Measurements from ENCODE around the gene PRR35. TPM values are rescaled to one million over a fixed set of nuclear protein-coding genes. Genes with fewer than 3 reads are reported as not detected.
A peak's percentile ranks its signal among the peaks of the same experiment; 100 is the strongest.

PRR35 gene
- total and polyA plus RNA-seq, 4 donors: not detected

DNA sequence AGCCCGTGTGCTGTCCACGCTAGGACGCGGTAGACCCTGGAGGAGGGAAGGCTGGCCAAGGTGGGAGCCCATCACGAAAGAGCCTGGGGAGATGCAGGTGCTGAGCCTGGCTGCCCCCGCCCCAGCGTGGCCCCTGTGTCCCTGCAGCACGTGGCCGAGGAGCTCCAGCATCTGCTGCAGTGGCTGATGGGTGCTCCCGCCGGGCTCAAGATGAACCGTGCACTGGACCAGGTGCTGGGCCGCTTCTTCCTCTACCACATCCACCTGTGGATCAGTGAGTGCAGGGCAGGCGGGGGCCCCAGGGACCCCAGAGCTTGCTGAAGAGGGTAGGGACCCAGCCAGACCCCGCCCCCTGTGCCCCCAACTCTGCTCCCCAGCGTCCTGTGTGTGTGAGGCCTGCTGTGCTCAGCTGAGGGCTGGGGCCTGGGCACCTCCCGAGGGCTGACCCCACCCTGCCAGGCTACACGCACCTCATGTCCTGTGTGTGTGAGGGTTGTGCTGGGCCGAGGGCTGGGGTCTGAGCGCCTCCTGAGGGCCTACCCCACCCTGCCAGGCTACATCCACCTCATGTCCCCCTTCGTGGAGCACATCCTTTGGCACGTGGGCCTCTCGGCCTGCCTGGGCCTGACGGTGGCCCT, 18.2 kb downstream of the PRR35 start:
- no peaks in the 10 kb centered on the region for H3K9me3 ChIP-seq (ENCODE audit: control insufficient read depth in 4 of 4, low read length in 3 of 4)
- no peak for TF ChIP-seq GABPA (IDR thresholded peaks at IDR 0.05 in 1 of 2, conservative IDR thresholded peaks at IDR 0.05 in 1 of 2)
- TF ChIP-seq JUND (IDR thresholded peaks at IDR 0.05): no peak
- TF ChIP-seq HNF4A (conservative IDR thresholded peaks at IDR 0.05): no peak
- no peak for TF ChIP-seq ZBTB33 (IDR thresholded peaks at IDR 0.05)
- TF ChIP-seq ATF3 (IDR thresholded peaks at IDR 0.05): no peak
- TF ChIP-seq RXRA (IDR thresholded peaks at IDR 0.05): no peak
- TF ChIP-seq MAX (IDR thresholded peaks at IDR 0.05): no peak
- no peak for DNase-seq (ENCODE audit: low spot score)
- no peak overlapping the region for H3K4me3 ChIP-seq (ENCODE audit: low read depth in 1 of 3, low read length in 3 of 3)
- H3K36me3 ChIP-seq (ENCODE audit: control insufficient read depth in 4 of 4, insufficient read depth in 3 of 4, low read depth in 1 of 4, low read length in 3 of 4): peaks cover 0 to 7% (median under 1%) of the 10 kb centered on the region in 4 donors
- no peak overlapping the region for H3K27ac ChIP-seq (ENCODE audit: low read depth in 1 of 2, low read length in 2 of 2)
- H3K9ac ChIP-seq (ENCODE audit: low read depth in 1 of 2, low read length in 2 of 2): no peak overlapping the region
- H3K4me1 ChIP-seq (ENCODE audit: control insufficient read depth in 4 of 4, insufficient read depth in 4 of 4, low read length in 3 of 4): peaks cover 0 to 23% (median 12%) of the 10 kb centered on the region in 4 donors
- WGBS: 89% methylated on average over 24 of the region's 24 CpGs
- no peaks in the 10 kb centered on the region for H3K27me3 ChIP-seq (ENCODE audit: control insufficient read depth in 4 of 4, insufficient read depth in 4 of 4, low read length in 3 of 4)

DNA sequence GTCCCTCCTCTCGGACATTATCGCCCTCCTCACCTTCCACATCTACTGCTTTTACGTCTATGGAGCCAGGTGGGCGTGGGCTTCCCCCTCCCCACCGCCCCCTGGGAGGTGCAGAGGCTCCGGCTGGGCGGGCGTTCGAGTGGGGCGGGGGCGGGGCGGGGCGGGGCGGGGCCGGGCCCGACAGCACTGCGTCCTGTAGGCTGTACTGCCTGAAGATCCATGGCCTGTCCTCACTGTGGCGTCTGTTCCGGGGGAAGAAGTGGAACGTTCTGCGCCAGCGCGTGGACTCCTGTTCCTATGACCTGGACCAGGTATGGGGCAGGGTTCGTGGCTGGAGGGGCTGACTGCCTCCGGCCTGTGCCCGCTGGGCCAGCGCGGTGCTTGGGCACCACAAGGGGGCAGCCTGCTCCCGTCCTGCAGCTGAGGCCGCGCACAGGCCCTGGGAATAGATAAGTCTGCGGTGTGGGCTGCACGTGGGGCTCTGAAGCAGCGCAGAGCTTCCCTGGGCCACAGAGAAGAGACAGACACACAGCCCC, 18.7 kb downstream of the PRR35 start:
- H3K4me3 ChIP-seq (ENCODE audit: low read depth in 1 of 3, low read length in 3 of 3): peak overlapping the region in 2 of 3 donors; percentile 11 to 35
- H3K27me3 ChIP-seq (ENCODE audit: control insufficient read depth in 4 of 4, insufficient read depth in 4 of 4, low read length in 3 of 4): no peaks in the 10 kb centered on the region
- WGBS: 15% methylated on average over 34 of the region's 34 CpGs

More for the DNA sequence above, 18.7 kb downstream of the PRR35 start:
- H3K4me1 ChIP-seq (ENCODE audit: control insufficient read depth in 4 of 4, insufficient read depth in 4 of 4, low read length in 3 of 4): peaks cover under 1 to 29% (median 16%) of the 10 kb centered on the region in 4 donors
- H3K36me3 ChIP-seq (ENCODE audit: control insufficient read depth in 4 of 4, insufficient read depth in 3 of 4, low read depth in 1 of 4, low read length in 3 of 4): peaks cover 0 to 7% (median under 1%) of the 10 kb centered on the region in 4 donors
- H3K9ac ChIP-seq (ENCODE audit: low read depth in 1 of 2, low read length in 2 of 2): no peak overlapping the region
- TF ChIP-seq RAD21 (IDR thresholded peaks at IDR 0.05): peak; percentile 82 to 92
- TF ChIP-seq MAX (IDR thresholded peaks at IDR 0.05): no peak
- no peak for TF ChIP-seq JUND (IDR thresholded peaks at IDR 0.05)
- peak; percentile 60 for TF ChIP-seq HNF4A (conservative IDR thresholded peaks at IDR 0.05)
- TF ChIP-seq, protein P1, sequence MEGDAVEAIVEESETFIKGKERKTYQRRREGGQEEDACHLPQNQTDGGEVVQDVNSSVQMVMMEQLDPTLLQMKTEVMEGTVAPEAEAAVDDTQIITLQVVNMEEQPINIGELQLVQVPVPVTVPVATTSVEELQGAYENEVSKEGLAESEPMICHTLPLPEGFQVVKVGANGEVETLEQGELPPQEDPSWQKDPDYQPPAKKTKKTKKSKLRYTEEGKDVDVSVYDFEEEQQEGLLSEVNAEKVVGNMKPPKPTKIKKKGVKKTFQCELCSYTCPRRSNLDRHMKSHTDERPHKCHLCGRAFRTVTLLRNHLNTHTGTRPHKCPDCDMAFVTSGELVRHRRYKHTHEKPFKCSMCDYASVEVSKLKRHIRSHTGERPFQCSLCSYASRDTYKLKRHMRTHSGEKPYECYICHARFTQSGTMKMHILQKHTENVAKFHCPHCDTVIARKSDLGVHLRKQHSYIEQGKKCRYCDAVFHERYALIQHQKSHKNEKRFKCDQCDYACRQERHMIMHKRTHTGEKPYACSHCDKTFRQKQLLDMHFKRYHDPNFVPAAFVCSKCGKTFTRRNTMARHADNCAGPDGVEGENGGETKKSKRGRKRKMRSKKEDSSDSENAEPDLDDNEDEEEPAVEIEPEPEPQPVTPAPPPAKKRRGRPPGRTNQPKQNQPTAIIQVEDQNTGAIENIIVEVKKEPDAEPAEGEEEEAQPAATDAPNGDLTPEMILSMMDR (IDR thresholded peaks at IDR 0.05; ENCODE audit: low read depth, low read length, missing input control): peak; percentile 88
- peak; percentile 80 for DNase-seq (ENCODE audit: low spot score)
- H3K9me3 ChIP-seq (ENCODE audit: control insufficient read depth in 4 of 4, low read length in 3 of 4): no peaks in the 10 kb centered on the region
- no peak overlapping the region for H3K27ac ChIP-seq (ENCODE audit: low read depth in 1 of 2, low read length in 2 of 2)
